Measurements from ENCODE around the gene CNGA2. TPM values are rescaled to one million over a fixed set of nuclear protein-coding genes. Genes with fewer than 3 reads are reported as not detected.
A peak's percentile ranks its signal among the peaks of the same experiment; 100 is the strongest.
"Not testable (repeated sequence)": the region's sequence is repeated elsewhere in the genome, so short reads cannot be mapped to it uniquely, and the experiment has no call there.

The CNGA2 gene
- total RNA-seq, 1 donor from 2014 or later, result not detected

DNA sequence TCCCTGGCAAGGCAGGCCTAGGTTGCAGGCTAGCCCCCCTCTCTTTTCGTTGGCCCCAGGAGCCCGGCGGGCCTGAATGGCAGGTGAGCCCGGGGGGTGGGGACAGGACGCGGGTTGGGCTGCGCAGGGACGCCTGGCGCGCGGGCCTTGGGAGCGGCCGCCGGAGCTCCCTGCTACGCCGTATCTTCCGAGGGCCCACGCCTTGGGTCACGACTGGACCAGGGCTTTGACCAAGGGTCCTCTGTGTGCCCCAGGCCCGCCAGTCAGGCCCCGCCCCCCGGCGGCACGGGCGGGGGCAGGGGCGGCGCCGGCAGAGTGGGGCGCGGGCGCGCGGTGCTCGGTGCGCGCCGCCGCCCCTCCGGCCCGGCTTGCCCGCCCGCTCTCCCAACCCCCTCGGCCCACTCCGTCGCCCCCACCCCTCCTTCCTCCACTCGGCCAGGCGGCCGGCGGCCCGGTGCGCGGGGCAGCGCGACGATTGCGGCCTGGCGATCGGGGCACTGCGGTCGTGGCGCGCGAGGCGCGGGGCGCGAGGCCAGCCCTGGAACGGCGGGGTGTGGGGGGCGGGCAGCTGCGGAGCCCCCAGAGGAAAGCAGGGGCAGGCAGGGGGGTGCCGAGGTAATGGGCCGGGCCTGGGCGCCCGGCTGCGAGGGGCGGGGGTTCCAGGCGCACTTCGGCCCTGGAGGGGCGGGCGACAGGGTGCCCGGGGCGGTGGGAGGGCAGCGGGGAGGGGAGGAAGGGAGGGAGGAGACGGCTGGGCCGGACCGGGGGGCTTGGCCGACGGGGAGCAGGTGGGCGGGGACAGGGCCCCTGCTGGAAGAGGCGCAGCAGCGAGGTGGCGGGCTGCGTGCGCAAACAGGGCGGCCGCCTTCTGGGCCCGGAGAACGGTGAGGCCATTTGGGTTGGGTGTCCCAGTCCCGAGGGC is 39.6 kb upstream of the CNGA2 start, which contains the start of gene PRRG3:
Gene PRRG3 (plus strand): TSS at position 798 of the 922 bp plus-strand sequence. CDS start 3,357 bp downstream, outside the sequence.
- intact Hi-C loops (cut with DNase I), result no loop called here
- TF ChIP-seq, protein P1, sequence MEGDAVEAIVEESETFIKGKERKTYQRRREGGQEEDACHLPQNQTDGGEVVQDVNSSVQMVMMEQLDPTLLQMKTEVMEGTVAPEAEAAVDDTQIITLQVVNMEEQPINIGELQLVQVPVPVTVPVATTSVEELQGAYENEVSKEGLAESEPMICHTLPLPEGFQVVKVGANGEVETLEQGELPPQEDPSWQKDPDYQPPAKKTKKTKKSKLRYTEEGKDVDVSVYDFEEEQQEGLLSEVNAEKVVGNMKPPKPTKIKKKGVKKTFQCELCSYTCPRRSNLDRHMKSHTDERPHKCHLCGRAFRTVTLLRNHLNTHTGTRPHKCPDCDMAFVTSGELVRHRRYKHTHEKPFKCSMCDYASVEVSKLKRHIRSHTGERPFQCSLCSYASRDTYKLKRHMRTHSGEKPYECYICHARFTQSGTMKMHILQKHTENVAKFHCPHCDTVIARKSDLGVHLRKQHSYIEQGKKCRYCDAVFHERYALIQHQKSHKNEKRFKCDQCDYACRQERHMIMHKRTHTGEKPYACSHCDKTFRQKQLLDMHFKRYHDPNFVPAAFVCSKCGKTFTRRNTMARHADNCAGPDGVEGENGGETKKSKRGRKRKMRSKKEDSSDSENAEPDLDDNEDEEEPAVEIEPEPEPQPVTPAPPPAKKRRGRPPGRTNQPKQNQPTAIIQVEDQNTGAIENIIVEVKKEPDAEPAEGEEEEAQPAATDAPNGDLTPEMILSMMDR (IDR thresholded peaks at IDR 0.05), result no peak
- Histone ChIP-seq H3K27ac (no peak within 1 kb of the TSS), H3K36me3 (no peaks in the 10 kb centered on the region), H3K27me3 (ENCODE audit: low read depth) (no peaks in the 10 kb centered on the region), H3K9me3 (no peaks in the 10 kb centered on the region), H3K4me3 (peak within 1 kb of the TSS; percentile 28), H3K4me1 (no peaks in the 10 kb centered on the region)
- ATAC-seq, result no peak
- no peak for DNase-seq

DNA sequence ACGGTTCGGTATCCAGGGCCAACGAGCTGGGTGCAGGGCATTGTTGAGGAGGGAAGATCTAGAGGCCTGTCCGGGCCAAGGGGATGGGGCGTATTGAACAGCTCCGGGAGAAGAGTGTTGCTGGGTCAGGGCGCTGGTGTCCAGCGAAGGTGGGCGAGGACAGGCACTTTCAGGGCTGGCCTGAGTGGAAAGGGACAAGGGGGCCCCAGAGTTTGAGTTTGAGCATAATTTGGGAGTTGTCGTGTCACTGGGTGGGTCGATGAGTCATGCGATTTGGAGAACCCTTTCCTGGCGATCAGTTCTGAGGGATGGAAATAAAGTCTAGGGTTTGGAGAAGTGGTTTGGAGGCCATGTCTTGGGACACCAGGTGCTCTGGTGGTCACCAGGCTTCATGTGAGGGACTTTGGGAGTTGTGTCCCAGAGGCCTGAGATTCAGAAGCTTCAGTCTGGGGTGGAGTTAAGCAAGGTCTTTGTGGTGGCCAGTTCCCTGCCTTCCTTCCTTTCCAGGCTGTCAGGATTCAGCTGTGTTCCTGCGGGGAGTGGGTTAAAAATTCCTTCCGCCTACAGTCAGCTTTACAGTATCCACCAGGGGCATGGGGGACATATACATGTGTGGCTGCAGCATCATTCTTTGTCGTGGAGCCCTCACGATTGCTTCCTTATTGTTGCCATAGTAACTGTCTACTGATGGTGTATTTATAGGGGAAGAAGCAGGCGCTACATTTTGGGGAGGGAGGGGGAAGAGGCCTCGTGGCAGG is 38.8 kb upstream of the CNGA2 start:
- H3K9me3 ChIP-seq, result no peaks in the 10 kb centered on the region
- DNase-seq (no peak), ATAC-seq (no peak)
- H3K27ac ChIP-seq, result no peak overlapping the region
- H3K4me1 ChIP-seq, result no peaks in the 10 kb centered on the region
- H3K36me3 ChIP-seq, result no peaks in the 10 kb centered on the region
- H3K4me3 ChIP-seq, result peak overlapping the region; percentile 28
- TF ChIP-seq, protein P1 (IDR thresholded peaks at IDR 0.05), result no peak
- no peaks in the 10 kb centered on the region for H3K27me3 ChIP-seq (ENCODE audit: low read depth)
- intact Hi-C loops (cut with DNase I), result no loop called here

DNA sequence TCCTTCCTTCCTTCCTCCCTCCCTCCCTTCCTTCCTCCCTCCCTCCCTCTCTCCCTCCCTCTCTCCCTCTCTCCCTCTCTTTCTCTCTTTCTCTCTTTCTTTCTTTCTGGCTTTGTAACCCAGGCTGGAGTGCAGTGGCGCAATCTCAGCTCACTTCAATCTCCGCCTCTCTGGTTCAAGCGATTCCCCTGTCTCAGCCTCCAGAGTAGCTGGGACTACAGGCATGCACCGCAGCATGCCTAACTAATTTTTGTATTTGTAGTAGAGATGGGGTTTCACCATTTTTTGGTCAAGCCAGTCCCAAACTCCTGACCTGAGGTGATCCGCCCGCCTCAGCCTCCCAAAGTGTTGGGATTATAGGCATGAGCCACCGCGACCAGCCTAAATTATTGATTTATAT is 37.5 kb upstream of the CNGA2 start:
- H3K9me3 ChIP-seq; intact Hi-C loops (cut with DNase I); H3K4me1 ChIP-seq; H3K27me3 ChIP-seq (ENCODE audit: low read depth); H3K36me3 ChIP-seq; H3K4me3 ChIP-seq; ATAC-seq; H3K27ac ChIP-seq; DNase-seq: not testable (repeated sequence)

DNA sequence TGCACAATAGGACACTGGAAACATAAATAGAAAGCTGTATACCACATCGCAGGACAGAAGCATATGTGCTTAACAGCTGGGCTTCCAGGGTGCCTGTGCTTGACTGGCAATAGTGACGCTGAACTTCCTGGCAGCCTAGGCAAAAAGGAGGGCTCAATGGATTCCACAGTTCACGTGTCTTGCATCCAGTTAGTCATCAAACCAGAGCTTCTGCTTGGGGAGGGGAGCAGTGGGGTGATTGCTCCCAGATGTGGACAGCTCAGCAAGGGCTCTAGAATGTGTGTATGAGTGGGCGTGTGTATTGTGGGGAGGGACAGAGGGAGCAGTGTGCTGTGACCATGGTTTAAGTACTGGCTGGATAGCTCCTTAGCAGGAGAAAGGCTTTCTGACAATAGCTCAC is 37.0 kb upstream of the CNGA2 start:
- ATAC-seq, result no peak
- no peak overlapping the region for H3K27ac ChIP-seq

DNA sequence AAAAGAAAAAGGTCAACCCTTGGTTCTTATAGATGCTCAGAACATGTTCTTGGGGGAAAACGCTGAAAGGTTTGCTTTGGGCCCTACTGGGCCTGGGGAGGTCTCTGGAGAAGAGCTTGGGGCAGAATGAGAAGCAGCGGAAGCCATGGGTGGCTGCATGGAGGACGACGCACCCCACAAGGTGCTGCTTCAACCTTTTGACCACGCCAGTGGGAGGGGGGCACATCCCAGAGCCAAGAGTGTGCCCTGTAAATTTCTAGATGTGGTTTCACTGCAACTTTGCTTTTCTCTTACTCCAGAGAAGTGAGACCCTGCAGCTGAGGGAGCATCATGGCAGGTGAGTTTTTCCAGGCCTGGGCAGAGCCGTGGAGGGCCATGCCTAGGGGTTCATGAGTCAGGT is 36.1 kb upstream of the CNGA2 start:
- intact Hi-C loops (cut with DNase I), result no loop called here
- Histone ChIP-seq H3K4me3 (no peak overlapping the region), H3K36me3 (no peaks in the 10 kb centered on the region), H3K27me3 (ENCODE audit: low read depth) (no peaks in the 10 kb centered on the region), H3K27ac (no peak overlapping the region), H3K4me1 (no peaks in the 10 kb centered on the region), H3K9me3 (no peaks in the 10 kb centered on the region)
- no peak for DNase-seq
- TF ChIP-seq, protein P1 (IDR thresholded peaks at IDR 0.05), result no peak
- no peak for ATAC-seq

More for the DNA sequence above, 37.0 kb upstream of the CNGA2 start:
- no peak for DNase-seq
- Histone ChIP-seq H3K4me3 (no peak overlapping the region), H3K9me3 (no peaks in the 10 kb centered on the region), H3K36me3 (no peaks in the 10 kb centered on the region), H3K4me1 (no peaks in the 10 kb centered on the region), H3K27me3 (ENCODE audit: low read depth) (no peaks in the 10 kb centered on the region)
- intact Hi-C loops (cut with DNase I), result no loop called here
- TF ChIP-seq, protein P1 (IDR thresholded peaks at IDR 0.05), result no peak

Measured in lower lobe of right lung (tissue), 2 donors.